GM21737 (cell line): ENCODE results near the gene SLC45A3.
A peak's percentile ranks its signal among the peaks of the same experiment; 100 is the strongest.

Source experiments
- ATAC-seq: cut with Tn5 transposase; IDR thresholded peaks from one replicate; pipeline ENCODE4 v1.9.1; 2021; ENCODE audit warnings: mild to moderate bottlenecking, moderate library complexity; ENCODE audit not compliant: unreplicated experiment

SLC45A3 gene

GRCh38 chr1:205669341-205670149 is 10.8 kb downstream of the SLC45A3 start:
- peak; percentile 29 for ATAC-seq

GRCh38 chr1:205668951-205669340 is 11.4 kb downstream of the SLC45A3 start:
- ATAC-seq, result peak; percentile 30

GRCh38 chr1:205667909-205668643 is 12.2 kb downstream of the SLC45A3 start:
- no peak for ATAC-seq

GRCh38 chr1:205666372-205667166 is 13.7 kb downstream of the SLC45A3 start:
- no peak for ATAC-seq

- ATAC-seq, result no peak
Measured at GRCh38 chr1:205665201-205666045, 14.9 kb downstream of the SLC45A3 start.

- ATAC-seq, result no peak
Measured at GRCh38 chr1:205664399-205665017, 15.8 kb downstream of the SLC45A3 start.

- no peak for ATAC-seq
Measured at GRCh38 chr1:205663286-205663936, 16.9 kb downstream of the SLC45A3 start.

GRCh38 chr1:205662791-205663190 is 17.5 kb downstream of the SLC45A3 start:
- no peak for ATAC-seq

- no peak for ATAC-seq
Measured at GRCh38 chr1:205662135-205662738, 18.1 kb downstream of the SLC45A3 start.

GRCh38 chr1:205661429-205662134 is 18.7 kb downstream of the SLC45A3 start:
- ATAC-seq, result no peak

- no peak for ATAC-seq
Measured at GRCh38 chr1:205660361-205660760, 19.9 kb downstream of the SLC45A3 start.

GRCh38 chr1:205658943-205659581 is 21.2 kb downstream of the SLC45A3 start:
- peak; percentile 72 for ATAC-seq

- no peak for ATAC-seq
Measured at GRCh38 chr1:205656236-205656635, 24.1 kb downstream of the SLC45A3 start.

GRCh38 chr1:205652984-205653383 is 27.3 kb downstream of the SLC45A3 start:
- ATAC-seq, result no peak

- no peak for ATAC-seq
Measured at GRCh38 chr1:205650241-205650640, 30.1 kb downstream of the SLC45A3 start.

- no peak for ATAC-seq
Measured at GRCh38 chr1:205645519-205645918, 34.8 kb downstream of the SLC45A3 start.

- no peak for ATAC-seq
Measured at GRCh38 chr1:205642679-205643307, 37.5 kb downstream of the SLC45A3 start.

GRCh38 chr1:205639567-205639966 is 40.7 kb downstream of the SLC45A3 start:
- no peak for ATAC-seq
